ENCODE results near the gene ELMO2.

- TF ChIP-seq, protein P1, sequence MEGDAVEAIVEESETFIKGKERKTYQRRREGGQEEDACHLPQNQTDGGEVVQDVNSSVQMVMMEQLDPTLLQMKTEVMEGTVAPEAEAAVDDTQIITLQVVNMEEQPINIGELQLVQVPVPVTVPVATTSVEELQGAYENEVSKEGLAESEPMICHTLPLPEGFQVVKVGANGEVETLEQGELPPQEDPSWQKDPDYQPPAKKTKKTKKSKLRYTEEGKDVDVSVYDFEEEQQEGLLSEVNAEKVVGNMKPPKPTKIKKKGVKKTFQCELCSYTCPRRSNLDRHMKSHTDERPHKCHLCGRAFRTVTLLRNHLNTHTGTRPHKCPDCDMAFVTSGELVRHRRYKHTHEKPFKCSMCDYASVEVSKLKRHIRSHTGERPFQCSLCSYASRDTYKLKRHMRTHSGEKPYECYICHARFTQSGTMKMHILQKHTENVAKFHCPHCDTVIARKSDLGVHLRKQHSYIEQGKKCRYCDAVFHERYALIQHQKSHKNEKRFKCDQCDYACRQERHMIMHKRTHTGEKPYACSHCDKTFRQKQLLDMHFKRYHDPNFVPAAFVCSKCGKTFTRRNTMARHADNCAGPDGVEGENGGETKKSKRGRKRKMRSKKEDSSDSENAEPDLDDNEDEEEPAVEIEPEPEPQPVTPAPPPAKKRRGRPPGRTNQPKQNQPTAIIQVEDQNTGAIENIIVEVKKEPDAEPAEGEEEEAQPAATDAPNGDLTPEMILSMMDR (IDR thresholded peaks at IDR 0.05) = no peak
- TF ChIP-seq POLR2A (IDR thresholded peaks at IDR 0.05) = no peak
These were observed 76.2 kb downstream of the ELMO2 start for GRCh38 chr20:46330072-46330763.
